HG02678 (cell line): ENCODE results near the gene CLDN12.
"Not testable (repeated sequence)": the region's sequence is repeated elsewhere in the genome, so short reads cannot be mapped to it uniquely, and the experiment has no call there.

Experiments used
- ATAC-seq: cut with Tn5 transposase; IDR thresholded peaks from one replicate; pipeline ENCODE4 v1.9.1; 2021; ENCODE audit warnings: mild to moderate bottlenecking, moderate library complexity; ENCODE audit not compliant: unreplicated experiment

Gene CLDN12

GRCh38 chr7:90432752-90433151, 29.5 kb downstream of the CLDN12 start:
- no peak for ATAC-seq

GRCh38 chr7:90433221-90433620, 30.0 kb downstream of the CLDN12 start:
- no peak for ATAC-seq

GRCh38 chr7:90445633-90446032, 42.4 kb downstream of the CLDN12 start:
- no peak for ATAC-seq

GRCh38 chr7:90446137-90446899, 43.1 kb downstream of the CLDN12 start:
- no peak for ATAC-seq

GRCh38 chr7:90453259-90453891, 50.1 kb downstream of the CLDN12 start:
- ATAC-seq, result no peak

- ATAC-seq, result no peak
Measured at GRCh38 chr7:90453931-90454330, 50.7 kb downstream of the CLDN12 start.

- peak; percentile 82 for ATAC-seq
Measured at GRCh38 chr7:90455163-90456030, 52.1 kb downstream of the CLDN12 start.

GRCh38 chr7:90458104-90458503, 54.8 kb downstream of the CLDN12 start:
- ATAC-seq, result no peak

GRCh38 chr7:90459888-90460287, 56.6 kb downstream of the CLDN12 start:
- ATAC-seq, result no peak

- ATAC-seq, result no peak
Measured at GRCh38 chr7:90461219-90461618, 58.0 kb downstream of the CLDN12 start.

GRCh38 chr7:90463151-90463628, 59.9 kb downstream of the CLDN12 start:
- not testable (repeated sequence) for ATAC-seq
